Measurements from ENCODE around the gene CCL5. TPM values are rescaled to one million over a fixed set of nuclear protein-coding genes. Genes with fewer than 3 reads are reported as not detected.

CCL5 gene
- total RNA-seq, 1 donor from 2014 or later = not detected

DNA sequence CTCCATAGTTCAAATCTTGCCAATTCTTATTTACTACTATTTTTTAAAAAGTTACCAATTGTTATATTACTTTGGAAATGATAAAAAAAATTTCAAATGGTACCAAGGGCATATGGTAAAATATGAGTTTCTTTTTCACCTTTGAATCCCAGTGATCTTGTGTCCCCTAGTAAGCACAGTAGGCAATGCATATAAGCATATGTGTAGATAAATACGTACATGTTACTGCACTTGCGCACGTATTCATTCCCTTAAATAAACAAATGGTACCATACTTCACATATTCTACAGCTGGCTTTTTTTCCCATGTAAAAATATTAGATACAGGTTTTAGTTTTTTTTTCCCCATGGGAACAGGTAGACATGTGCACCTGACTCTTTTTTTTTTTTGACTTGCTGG lies 39.1 kb downstream of the CCL5 start:
- H3K4me1 Mint-ChIP-seq = no peaks in the 10 kb centered on the region
- TF ChIP-seq, protein P1, sequence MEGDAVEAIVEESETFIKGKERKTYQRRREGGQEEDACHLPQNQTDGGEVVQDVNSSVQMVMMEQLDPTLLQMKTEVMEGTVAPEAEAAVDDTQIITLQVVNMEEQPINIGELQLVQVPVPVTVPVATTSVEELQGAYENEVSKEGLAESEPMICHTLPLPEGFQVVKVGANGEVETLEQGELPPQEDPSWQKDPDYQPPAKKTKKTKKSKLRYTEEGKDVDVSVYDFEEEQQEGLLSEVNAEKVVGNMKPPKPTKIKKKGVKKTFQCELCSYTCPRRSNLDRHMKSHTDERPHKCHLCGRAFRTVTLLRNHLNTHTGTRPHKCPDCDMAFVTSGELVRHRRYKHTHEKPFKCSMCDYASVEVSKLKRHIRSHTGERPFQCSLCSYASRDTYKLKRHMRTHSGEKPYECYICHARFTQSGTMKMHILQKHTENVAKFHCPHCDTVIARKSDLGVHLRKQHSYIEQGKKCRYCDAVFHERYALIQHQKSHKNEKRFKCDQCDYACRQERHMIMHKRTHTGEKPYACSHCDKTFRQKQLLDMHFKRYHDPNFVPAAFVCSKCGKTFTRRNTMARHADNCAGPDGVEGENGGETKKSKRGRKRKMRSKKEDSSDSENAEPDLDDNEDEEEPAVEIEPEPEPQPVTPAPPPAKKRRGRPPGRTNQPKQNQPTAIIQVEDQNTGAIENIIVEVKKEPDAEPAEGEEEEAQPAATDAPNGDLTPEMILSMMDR (IDR thresholded peaks at IDR 0.05; ENCODE audit: unreplicated experiment) = no peak
- no peaks in the 10 kb centered on the region for H3K9me3 Mint-ChIP-seq
- no peak overlapping the region for H3K4me3 Mint-ChIP-seq
- DNase-seq (ENCODE audit: low spot score in 2 of 2, unreplicated experiment in 2 of 2) = no peak
- H3K36me3 Mint-ChIP-seq = peaks cover 48% of the 10 kb centered on the region
- no peak overlapping the region for H3K27ac Mint-ChIP-seq
- H3K27me3 Mint-ChIP-seq (ENCODE audit: low read depth) = no peaks in the 10 kb centered on the region

DNA sequence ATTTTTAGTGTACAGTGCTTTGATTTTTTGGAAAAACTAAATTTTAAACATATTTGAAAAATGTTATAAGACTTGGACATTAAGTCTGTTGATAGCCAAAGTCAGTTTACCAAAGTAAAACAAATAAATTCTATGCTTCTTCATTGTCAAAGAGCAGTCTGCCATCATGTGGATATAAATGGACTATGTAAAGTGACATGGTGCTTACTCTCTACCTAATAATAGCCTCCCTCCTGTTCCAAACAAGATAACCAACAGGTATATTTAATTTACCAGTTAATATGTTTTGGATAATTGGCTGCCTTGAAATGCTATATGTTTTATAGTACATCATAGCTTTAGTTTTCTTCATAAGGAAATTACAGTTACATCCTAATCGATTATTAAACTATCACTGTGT lies 55.0 kb downstream of the CCL5 start:
- Mint-ChIP-seq H3K27me3 (ENCODE audit: low read depth) (no peaks in the 10 kb centered on the region), H3K4me3 (no peak overlapping the region), H3K9me3 (no peaks in the 10 kb centered on the region), H3K4me1 (no peaks in the 10 kb centered on the region), H3K27ac (no peak overlapping the region), H3K36me3 (peaks cover 52% of the 10 kb centered on the region)
- TF ChIP-seq, protein P1 (IDR thresholded peaks at IDR 0.05; ENCODE audit: unreplicated experiment) = no peak
- DNase-seq (ENCODE audit: low spot score in 2 of 2, unreplicated experiment in 2 of 2) = no peak

Other genes with a start within 250 kb of the CCL5 start
- 19.3 to 20.5 TPM (median 20.1 TPM) in 3 replicates for gene RASL10B, start 148.7 kb downstream of the CCL5 start, total RNA-seq
- 0.09 to 0.20 TPM (median 0.11 TPM) in 3 replicates for gene GAS2L2, start 127.1 kb downstream of the CCL5 start, total RNA-seq
- gene C17orf50, start 119.5 kb downstream of the CCL5 start, total RNA-seq = not detected in 3 replicates
- gene MMP28, start 84.7 kb downstream of the CCL5 start, total RNA-seq = 0.34 to 0.86 TPM in 2 of 3 replicates, not detected in the other
- 218 to 235 TPM (median 225 TPM) in 3 replicates for gene TAF15, start 70.9 kb downstream of the CCL5 start, total RNA-seq
- not detected in 3 replicates for gene HEATR9, start 11.5 kb downstream of the CCL5 start, total RNA-seq
- 2.1 to 3.5 TPM (median 3.4 TPM) in 3 replicates for gene RDM1, start 50.4 kb upstream of the CCL5 start, total RNA-seq
- gene LYZL6, start 63.4 kb upstream of the CCL5 start, total RNA-seq = not detected in 3 replicates
- not detected in 3 replicates for gene CCL16, start 101.1 kb upstream of the CCL5 start, total RNA-seq
- not detected in 3 replicates for gene CCL14, start 106.4 kb upstream of the CCL5 start, total RNA-seq
- not detected in 3 replicates for gene CCL15, start 121.2 kb upstream of the CCL5 start, total RNA-seq
- gene CCL23, start 137.6 kb upstream of the CCL5 start, total RNA-seq = not detected in 3 replicates
- not detected in 3 replicates for gene CCL18, start 183.9 kb upstream of the CCL5 start, total RNA-seq
- not detected in 3 replicates for gene CCL3, start 209.8 kb upstream of the CCL5 start, total RNA-seq
- gene CCL4, start 223.5 kb upstream of the CCL5 start, total RNA-seq = not detected in 3 replicates

Data from mesothelial cell of epicardium (in vitro differentiated cells).